ENCODE results near the gene GSG1L. TPM values are rescaled to one million over a fixed set of nuclear protein-coding genes. Genes with fewer than 3 reads are reported as not detected.

The GSG1L gene
- total RNA-seq, 2 experiments from 2014 or later, result not detected

DNA sequence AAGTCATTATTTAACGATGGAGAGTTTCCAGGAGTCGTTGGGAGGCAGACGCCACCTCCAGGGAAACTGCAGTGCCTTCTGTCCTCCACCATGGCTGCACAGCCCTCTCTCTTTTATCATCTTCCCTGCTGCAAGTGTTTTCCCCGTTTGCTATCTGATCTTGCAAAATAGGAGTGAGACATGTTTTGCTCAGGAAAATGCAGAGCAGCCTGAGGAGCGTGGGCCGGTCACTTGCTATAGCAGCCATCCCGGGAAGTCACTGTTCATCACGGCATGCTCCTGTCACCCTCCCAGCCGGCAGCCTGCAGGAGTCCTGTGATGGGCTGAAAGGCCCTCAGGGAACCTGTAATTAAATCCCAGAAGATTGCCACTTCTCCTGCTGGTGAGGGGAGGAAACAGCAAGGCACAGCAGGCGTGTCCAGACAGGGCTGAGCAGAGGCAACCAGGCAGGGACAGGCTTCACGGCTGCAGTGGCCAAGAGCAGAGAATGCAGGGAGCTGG, 143.1 kb downstream of the GSG1L start:
- peaks cover 9% of the 10 kb centered on the region for H3K27me3 Mint-ChIP-seq
- no peaks in the 10 kb centered on the region for H3K4me1 Mint-ChIP-seq
- no peaks in the 10 kb centered on the region for H3K36me3 Mint-ChIP-seq
- POLR2A ChIA-PET, result no interaction called here
- no peak overlapping the region for H3K4me3 Mint-ChIP-seq
- ATAC-seq (ENCODE audit: low read depth) (no peak), DNase-seq (no peak)
- no peaks in the 10 kb centered on the region for H3K9me3 Mint-ChIP-seq
- no peak overlapping the region for H3K27ac Mint-ChIP-seq

DNA sequence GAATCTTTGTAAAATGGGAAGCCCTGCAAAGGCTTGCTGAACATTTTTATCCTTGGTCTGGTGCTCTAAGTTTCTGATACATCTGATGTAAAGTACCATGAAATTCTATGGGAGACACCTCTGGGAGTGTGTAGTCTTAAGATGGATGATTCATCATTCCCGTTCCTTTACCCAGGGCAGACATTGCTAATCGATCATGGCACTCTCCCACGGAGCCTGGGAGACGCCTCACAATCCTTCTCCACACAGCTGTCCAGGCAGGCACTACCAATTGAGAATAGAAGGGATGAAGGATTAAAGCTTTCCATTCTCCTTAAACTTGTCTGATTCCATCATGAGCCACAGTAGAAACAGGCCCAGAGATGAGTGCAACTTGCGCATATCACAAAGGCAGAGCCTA, 144.8 kb downstream of the GSG1L start:
- Mint-ChIP-seq H3K9me3 (no peaks in the 10 kb centered on the region), H3K27ac (no peak overlapping the region), H3K4me1 (no peaks in the 10 kb centered on the region), H3K27me3 (peaks cover 12% of the 10 kb centered on the region), H3K36me3 (no peaks in the 10 kb centered on the region), H3K4me3 (no peak overlapping the region)
- POLR2A ChIA-PET, result no interaction called here
- ATAC-seq (ENCODE audit: low read depth) (no peak), DNase-seq (no peak)

DNA sequence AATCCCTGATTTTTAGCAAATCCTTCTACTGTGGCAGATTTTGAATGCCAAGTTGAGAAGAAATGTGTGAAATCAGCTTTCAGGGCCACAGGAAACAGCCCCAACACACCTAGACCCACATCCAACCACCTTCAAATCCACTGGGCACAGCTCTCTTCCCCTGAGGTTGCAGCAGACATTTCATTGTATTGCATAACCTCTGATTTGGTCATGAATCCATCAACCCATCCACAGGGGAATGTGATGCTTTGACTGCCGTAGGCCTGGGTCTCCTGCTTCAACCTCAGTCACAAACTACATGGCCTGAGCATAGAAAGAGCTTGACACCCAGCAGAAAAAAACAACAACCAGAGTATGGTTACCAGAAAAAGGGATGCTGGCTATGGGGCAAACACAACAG, 145.6 kb downstream of the GSG1L start:
- no peak for DNase-seq
- Mint-ChIP-seq H3K27ac (no peak overlapping the region), H3K36me3 (no peaks in the 10 kb centered on the region), H3K9me3 (no peaks in the 10 kb centered on the region), H3K4me3 (no peak overlapping the region), H3K27me3 (peaks cover 12% of the 10 kb centered on the region), H3K4me1 (no peaks in the 10 kb centered on the region)
- no peak for ATAC-seq (ENCODE audit: low read depth)
- POLR2A ChIA-PET, result no interaction called here

DNA sequence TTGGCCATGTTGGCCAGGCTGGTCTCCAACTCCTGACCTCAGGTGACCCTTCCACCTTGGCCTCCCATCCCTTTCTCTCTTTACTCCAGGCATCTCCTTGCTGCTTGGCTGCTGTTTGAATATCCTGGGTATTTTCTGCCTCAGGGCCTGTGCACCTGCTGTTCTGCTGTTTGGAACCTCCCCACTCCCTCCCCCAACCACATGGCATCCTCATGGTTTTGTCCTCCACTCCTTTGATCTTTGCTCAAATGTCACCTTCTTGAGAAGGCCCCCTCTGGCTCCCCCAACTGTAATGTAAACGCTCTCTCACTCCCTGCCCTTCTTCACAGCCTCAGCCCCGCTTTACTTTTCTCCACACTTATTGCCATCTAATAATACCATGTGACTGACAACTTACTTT, 152.0 kb downstream of the GSG1L start:
- Mint-ChIP-seq H3K27me3 (peaks cover 3% of the 10 kb centered on the region), H3K27ac (no peak overlapping the region), H3K4me3 (no peak overlapping the region), H3K36me3 (no peaks in the 10 kb centered on the region), H3K4me1 (no peaks in the 10 kb centered on the region), H3K9me3 (no peaks in the 10 kb centered on the region)
- DNase-seq, result no peak
- ATAC-seq (ENCODE audit: low read depth), result no peak
- POLR2A ChIA-PET, result no interaction called here

DNA sequence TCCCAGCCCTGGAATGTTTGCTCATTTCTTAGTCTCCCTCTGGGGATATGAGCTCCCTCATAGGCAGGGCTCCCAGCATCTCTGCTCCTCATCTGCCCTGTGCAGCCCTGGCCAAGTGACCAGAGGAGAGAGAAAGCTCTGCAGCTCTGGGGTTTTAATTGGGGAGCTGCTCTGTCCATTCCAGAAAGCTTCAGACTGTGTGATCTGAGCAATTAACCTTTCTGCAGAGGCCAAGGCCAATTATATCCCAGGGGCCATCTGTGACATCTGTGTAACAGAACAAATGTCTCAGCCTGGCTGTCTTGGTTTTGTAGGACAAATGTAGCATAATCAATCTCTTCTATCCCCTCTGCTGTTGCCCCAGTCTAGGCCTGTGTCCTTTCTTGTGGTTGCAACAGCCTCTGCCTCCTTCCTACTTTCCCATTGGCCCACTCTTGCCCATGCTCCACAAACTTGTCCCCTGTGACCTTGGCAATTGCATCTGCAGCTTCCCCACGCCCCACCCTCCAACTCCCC, 156.0 kb downstream of the GSG1L start:
- DNase-seq (no peak), ATAC-seq (ENCODE audit: low read depth) (no peak)
- no peaks in the 10 kb centered on the region for H3K9me3 Mint-ChIP-seq
- H3K27me3 Mint-ChIP-seq, result peaks cover 3% of the 10 kb centered on the region
- no peak overlapping the region for H3K27ac Mint-ChIP-seq
- H3K4me3 Mint-ChIP-seq, result no peak overlapping the region
- H3K4me1 Mint-ChIP-seq, result no peaks in the 10 kb centered on the region
- POLR2A ChIA-PET, result no interaction called here
- H3K36me3 Mint-ChIP-seq, result no peaks in the 10 kb centered on the region

DNA sequence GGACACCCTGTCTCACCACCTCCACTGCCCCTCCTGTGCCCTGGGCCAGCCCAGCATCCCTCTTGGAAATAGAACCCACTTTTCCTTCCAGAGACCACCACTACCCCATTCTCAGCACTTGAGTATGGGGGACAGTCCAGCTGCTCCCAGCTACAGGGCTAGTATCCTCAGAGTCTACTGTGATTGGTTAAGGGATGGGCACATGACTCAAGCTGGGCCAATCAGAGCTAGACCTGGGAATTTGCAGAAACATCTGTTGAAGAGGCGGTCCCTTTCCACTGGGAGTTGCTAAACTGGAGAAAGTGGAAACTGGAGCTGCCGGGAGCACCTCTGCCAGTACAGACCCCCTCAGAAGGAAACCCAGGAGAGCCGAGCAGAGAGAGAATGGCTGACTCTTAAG, 156.6 kb downstream of the GSG1L start:
- POLR2A ChIA-PET, result no interaction called here
- peaks cover 3% of the 10 kb centered on the region for H3K27me3 Mint-ChIP-seq
- H3K4me3 Mint-ChIP-seq, result no peak overlapping the region

DNA sequence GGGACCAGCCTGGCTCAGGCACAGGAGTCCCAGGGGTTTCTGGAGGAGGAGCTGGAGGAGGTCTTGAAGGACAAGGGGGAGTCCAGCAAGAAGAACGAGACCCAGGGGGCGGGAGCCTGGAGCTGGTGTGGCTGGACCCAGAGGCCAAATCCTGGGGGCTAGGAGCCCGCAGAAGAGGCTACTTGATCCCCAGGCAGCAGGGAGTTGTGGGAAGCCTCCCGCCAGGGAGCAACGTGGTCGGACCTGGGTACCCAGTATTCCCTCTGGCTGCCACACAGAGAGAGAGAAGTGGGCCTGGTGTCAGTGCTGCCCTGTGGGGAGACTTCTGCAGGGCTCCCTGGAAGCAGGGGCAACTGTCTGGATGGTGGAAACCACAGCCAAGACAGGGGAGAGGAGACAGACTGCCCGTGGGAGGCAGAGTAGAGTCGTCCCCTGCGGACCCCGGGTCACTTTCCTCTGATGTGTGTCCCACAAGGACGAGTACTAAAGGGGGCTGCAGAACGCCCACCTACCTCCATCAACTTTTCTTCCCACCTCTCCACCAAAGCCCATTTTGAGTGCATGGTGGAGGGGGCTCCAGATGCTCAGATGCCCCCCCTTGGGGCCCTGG, 160.4 kb downstream of the GSG1L start:
- H3K9me3 Mint-ChIP-seq, result no peaks in the 10 kb centered on the region
- H3K27ac Mint-ChIP-seq, result no peak overlapping the region
- POLR2A ChIA-PET, result no interaction called here
- H3K4me3 Mint-ChIP-seq, result no peak overlapping the region
- no peak for DNase-seq
- H3K27me3 Mint-ChIP-seq, result peaks cover 3% of the 10 kb centered on the region
- H3K36me3 Mint-ChIP-seq, result no peaks in the 10 kb centered on the region
- ATAC-seq (ENCODE audit: low read depth), result no peak
- no peaks in the 10 kb centered on the region for H3K4me1 Mint-ChIP-seq

More for the DNA sequence above, 156.6 kb downstream of the GSG1L start:
- DNase-seq (no peak), ATAC-seq (ENCODE audit: low read depth) (no peak)
- Mint-ChIP-seq H3K27ac (no peak overlapping the region), H3K36me3 (no peaks in the 10 kb centered on the region), H3K4me1 (no peaks in the 10 kb centered on the region), H3K9me3 (no peaks in the 10 kb centered on the region)

DNA sequence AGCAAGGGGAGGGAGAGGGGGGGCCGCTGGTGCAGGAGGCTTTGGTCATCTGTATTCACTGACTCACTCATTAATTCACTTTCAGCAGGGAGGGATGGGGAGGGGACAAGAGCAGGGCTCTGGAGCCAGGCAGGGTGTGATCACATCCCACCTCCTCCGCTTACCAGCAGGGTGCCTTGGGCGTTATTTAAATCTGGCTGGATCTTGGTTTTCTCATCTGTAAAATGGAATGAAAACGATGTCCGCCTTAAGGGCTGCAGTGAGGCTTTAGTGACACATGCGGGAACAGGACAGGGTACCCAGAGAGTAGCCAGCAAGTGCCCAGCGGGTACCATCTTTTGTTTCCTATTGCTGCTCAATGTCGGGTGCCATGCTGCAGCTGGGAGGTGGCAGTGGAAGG, 161.0 kb downstream of the GSG1L start:
- Mint-ChIP-seq H3K36me3 (no peaks in the 10 kb centered on the region), H3K4me1 (no peaks in the 10 kb centered on the region), H3K9me3 (no peaks in the 10 kb centered on the region), H3K27ac (no peak overlapping the region), H3K4me3 (no peak overlapping the region), H3K27me3 (peaks cover 3% of the 10 kb centered on the region)
- DNase-seq (no peak), ATAC-seq (ENCODE audit: low read depth) (no peak)
- POLR2A ChIA-PET, result no interaction called here

DNA sequence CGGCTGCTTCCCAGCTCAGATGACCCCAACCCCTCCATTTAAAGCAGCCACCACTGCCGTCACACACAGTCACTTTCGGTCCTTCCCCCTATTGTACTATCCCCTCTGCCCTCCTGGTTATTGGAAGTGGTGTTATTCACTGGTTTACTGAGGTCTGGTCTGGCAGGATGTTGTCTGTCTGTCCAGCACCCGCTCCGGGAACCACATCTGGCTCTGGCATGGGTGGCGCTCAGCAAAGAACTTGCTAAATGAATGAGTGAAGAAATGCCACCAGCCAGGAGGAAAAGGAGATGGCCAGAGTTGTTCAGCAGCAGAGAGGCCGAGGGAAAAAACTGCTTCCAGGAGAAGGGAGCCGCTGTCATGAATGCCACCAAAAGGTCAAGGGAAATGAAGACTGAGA, 161.6 kb downstream of the GSG1L start:
- H3K9me3 Mint-ChIP-seq, result no peaks in the 10 kb centered on the region
- no peaks in the 10 kb centered on the region for H3K4me1 Mint-ChIP-seq
- no peak overlapping the region for H3K4me3 Mint-ChIP-seq
- no peak overlapping the region for H3K27ac Mint-ChIP-seq
- H3K36me3 Mint-ChIP-seq, result no peaks in the 10 kb centered on the region
- ATAC-seq (ENCODE audit: low read depth) (no peak), DNase-seq (no peak)
- POLR2A ChIA-PET, result no interaction called here
- H3K27me3 Mint-ChIP-seq, result peaks cover 6% of the 10 kb centered on the region

DNA sequence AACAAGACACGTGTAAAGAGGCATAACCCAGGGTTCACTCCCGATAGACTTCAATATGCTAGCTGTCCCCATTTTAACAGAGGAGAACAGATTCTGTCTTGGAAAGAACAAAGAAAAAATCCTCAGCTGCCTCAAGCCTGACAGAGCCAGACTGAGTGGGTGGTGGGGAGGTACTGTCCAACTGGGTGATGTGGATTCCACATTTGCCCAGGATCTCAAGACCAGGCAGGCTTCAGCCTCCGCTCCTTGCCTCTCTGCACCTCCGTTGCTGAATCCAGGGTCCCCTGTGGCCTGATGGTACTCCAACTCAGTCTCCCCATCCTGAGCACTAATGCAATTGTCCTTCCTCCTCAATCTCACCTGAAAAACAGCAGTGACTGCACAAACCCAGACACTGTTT, 163.8 kb downstream of the GSG1L start:
- Mint-ChIP-seq H3K4me1 (no peaks in the 10 kb centered on the region), H3K4me3 (no peak overlapping the region), H3K27me3 (peaks cover 6% of the 10 kb centered on the region), H3K27ac (no peak overlapping the region), H3K36me3 (no peaks in the 10 kb centered on the region), H3K9me3 (no peaks in the 10 kb centered on the region)
- no peak for ATAC-seq (ENCODE audit: low read depth)
- POLR2A ChIA-PET, result no interaction called here
- no peak for DNase-seq

DNA sequence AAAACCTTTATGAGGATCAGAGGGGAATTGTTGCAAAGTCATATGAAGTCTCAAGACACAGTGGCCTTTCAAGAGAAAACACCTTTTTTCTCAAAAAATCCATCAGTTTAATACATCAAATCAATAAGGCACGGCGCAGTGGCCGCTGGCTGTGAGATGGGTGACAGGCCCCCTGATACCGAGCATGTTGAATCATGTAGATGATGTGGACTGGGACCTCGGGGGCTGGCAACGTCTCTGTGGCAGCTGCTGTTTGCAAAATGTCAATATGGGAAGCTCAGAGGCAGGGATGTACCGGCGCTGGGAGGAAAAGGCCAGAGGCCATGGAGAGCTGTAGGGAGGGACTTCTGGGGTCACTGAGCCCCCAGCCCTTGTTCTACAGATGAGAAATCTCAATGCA, 169.1 kb downstream of the GSG1L start:
- Mint-ChIP-seq H3K36me3 (no peaks in the 10 kb centered on the region), H3K4me1 (no peaks in the 10 kb centered on the region), H3K4me3 (no peak overlapping the region), H3K27me3 (peaks cover 15% of the 10 kb centered on the region), H3K27ac (no peak overlapping the region), H3K9me3 (no peaks in the 10 kb centered on the region)
- ATAC-seq (ENCODE audit: low read depth), result no peak
- POLR2A ChIA-PET, result no interaction called here
- no peak for DNase-seq

DNA sequence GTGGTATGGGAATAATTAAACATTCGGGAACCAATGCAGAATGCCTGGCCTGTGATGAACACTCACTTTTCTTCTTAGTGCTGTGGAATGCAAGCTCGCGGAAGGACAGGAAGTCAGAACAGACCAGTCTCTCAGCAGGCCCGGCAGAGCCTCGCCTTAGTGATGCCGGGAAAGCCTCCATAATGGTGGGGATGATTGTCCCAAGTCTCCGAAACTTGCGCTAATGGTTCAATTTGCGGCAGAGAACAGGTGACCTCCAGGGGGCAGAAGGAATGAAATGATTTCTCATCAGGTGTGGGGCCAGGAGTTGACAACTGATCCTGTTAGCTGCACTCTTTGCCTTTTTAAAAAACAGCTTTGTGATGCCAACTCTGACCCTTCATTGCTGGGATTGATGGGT, 170.6 kb downstream of the GSG1L start:
- POLR2A ChIA-PET, result no interaction called here
- no peak overlapping the region for H3K27ac Mint-ChIP-seq
- H3K4me3 Mint-ChIP-seq, result no peak overlapping the region
- H3K27me3 Mint-ChIP-seq, result peaks cover 20% of the 10 kb centered on the region
- ATAC-seq (ENCODE audit: low read depth), result no peak
- no peak for DNase-seq
- H3K36me3 Mint-ChIP-seq, result no peaks in the 10 kb centered on the region
- no peaks in the 10 kb centered on the region for H3K9me3 Mint-ChIP-seq
- no peaks in the 10 kb centered on the region for H3K4me1 Mint-ChIP-seq

DNA sequence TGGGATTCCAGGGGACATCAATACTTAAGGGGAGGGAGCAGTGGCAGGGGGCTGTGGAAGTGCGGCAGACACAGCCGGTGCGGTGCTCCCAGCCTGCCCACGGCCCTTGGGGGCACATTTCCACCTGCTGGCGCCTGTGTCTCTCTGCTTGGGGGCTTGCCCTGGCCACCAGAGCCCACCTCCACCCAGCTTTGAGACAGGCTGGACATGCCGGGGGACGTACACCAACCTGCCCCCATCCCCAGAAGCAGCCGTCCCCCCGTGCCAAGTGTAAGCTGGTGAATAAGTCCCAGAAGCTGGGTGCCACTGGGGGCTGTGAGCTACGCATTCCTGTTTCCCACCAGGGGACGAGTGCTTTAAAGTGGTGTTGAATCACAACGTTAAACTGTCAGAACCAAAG, 172.6 kb downstream of the GSG1L start:
- Mint-ChIP-seq H3K36me3 (no peaks in the 10 kb centered on the region), H3K27me3 (peaks cover 26% of the 10 kb centered on the region), H3K4me3 (no peak overlapping the region), H3K4me1 (no peaks in the 10 kb centered on the region), H3K9me3 (no peaks in the 10 kb centered on the region), H3K27ac (no peak overlapping the region)
- ATAC-seq (ENCODE audit: low read depth), result no peak
- DNase-seq, result no peak
- POLR2A ChIA-PET, result no interaction called here

DNA sequence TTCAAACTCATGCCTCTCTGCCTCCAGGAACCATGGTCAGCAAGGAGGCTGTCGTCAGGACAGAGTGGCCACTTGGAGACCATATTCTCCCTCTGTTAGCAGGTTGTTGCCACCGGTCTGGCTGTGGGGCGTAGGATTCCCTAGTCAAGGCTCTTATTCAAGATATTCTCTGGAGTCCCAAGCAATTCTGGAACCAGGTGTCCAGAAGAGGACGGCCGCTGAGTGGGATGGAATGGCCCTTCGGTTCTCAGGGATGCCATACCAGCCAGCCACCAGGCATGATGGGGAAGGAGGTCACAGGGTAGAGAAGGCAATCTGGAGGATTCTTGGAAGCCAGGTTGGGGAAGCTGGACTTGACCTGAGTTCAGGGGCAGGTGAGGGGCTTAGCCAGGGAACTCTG, 173.5 kb downstream of the GSG1L start:
- Mint-ChIP-seq H3K27me3 (peaks cover 26% of the 10 kb centered on the region), H3K36me3 (no peaks in the 10 kb centered on the region), H3K27ac (no peak overlapping the region), H3K4me1 (no peaks in the 10 kb centered on the region), H3K4me3 (no peak overlapping the region), H3K9me3 (no peaks in the 10 kb centered on the region)
- POLR2A ChIA-PET, result no interaction called here
- ATAC-seq (ENCODE audit: low read depth) (no peak), DNase-seq (no peak)

DNA sequence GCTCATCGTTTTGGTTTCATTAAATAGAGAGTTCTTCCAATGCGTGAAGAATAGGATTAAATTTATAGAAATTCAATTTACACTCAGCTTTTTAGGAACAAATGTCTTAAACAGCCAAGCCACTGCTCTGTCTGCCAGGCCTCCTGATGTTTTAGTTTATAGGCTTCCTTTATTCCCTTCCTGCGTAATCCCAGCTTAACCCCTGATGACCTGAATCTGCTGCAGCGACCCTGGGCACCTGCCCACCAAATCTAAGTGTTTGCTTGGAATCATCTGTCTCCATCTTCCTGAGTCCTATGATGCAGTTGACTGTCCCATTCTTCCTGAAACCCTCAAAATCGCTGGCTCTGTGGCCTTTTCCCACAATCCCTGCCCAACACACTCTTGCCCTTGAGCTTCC, 179.9 kb downstream of the GSG1L start:
- POLR2A ChIA-PET, result no interaction called here
- no peak for ATAC-seq (ENCODE audit: low read depth)
- Mint-ChIP-seq H3K36me3 (no peaks in the 10 kb centered on the region), H3K9me3 (peaks cover 7% of the 10 kb centered on the region), H3K4me3 (no peak overlapping the region), H3K27me3 (peaks cover 15% of the 10 kb centered on the region), H3K4me1 (no peaks in the 10 kb centered on the region), H3K27ac (no peak overlapping the region)
- DNase-seq, result no peak
